GM19372 (cell line): ENCODE measurements around the gene PEX3.

ENCODE experiments used
- ATAC-seq: cut with Tn5 transposase; IDR thresholded peaks from one replicate; pipeline ENCODE4 v1.9.1; 2021; ENCODE audit warnings: mild to moderate bottlenecking, low read depth, moderate library complexity; ENCODE audit not compliant: unreplicated experiment

Gene PEX3

GRCh38 chr6:143535189-143535614 is 84.6 kb downstream of the PEX3 start:
- no peak for ATAC-seq

- ATAC-seq, result peak; percentile 72
Observed at GRCh38 chr6:143536461-143536865, 85.9 kb downstream of the PEX3 start.

GRCh38 chr6:143536866-143537691 is 86.5 kb downstream of the PEX3 start:
- peak; percentile 62 for ATAC-seq

- ATAC-seq, result no peak
Observed at GRCh38 chr6:143538374-143538773, 87.8 kb downstream of the PEX3 start.

GRCh38 chr6:143539106-143539505 is 88.5 kb downstream of the PEX3 start:
- ATAC-seq, result no peak

- ATAC-seq, result no peak
Observed at GRCh38 chr6:143539734-143540133, 89.1 kb downstream of the PEX3 start.

- no peak for ATAC-seq
Observed at GRCh38 chr6:143540192-143540591, 89.6 kb downstream of the PEX3 start.
